ENCODE results near the gene GCGR.

Gene GCGR

GRCh38 chr17:81812571-81813370 is 8.8 kb downstream of the GCGR start:
- no peak for TF ChIP-seq CTCF (IDR thresholded peaks at IDR 0.05; ENCODE audit: extremely low read depth, insufficient read depth, missing control alignments)
- in situ Hi-C loops (cut with MboI; ENCODE audit: low pct_unique_long_range_greater_than_20kb, low sequenced_read_pairs, unreplicated experiment): no loop called here
- no peak for DNase-seq (ENCODE audit: low spot score)

DNA sequence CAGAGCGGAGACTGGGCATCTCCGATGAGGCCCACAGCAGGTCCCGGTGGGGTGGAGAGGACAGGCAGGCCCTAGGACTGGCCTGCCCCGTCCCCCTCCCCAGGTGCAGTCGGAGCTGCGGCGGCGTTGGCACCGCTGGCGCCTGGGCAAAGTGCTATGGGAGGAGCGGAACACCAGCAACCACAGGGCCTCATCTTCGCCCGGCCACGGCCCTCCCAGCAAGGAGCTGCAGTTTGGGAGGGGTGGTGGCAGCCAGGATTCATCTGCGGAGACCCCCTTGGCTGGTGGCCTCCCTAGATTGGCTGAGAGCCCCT is 9.4 kb downstream of the GCGR start:
- no peak for DNase-seq (ENCODE audit: low spot score)
- in situ Hi-C loops (cut with MboI; ENCODE audit: low pct_unique_long_range_greater_than_20kb, low sequenced_read_pairs, unreplicated experiment): no loop called here
- TF ChIP-seq CTCF (IDR thresholded peaks at IDR 0.05; ENCODE audit: extremely low read depth, insufficient read depth, missing control alignments): no peak

GRCh38 chr17:81813861-81814683 is 10.1 kb downstream of the GCGR start:
- in situ Hi-C loops (cut with MboI; ENCODE audit: low pct_unique_long_range_greater_than_20kb, low sequenced_read_pairs, unreplicated experiment): no loop called here
- no peak for DNase-seq (ENCODE audit: low spot score)
- TF ChIP-seq CTCF (IDR thresholded peaks at IDR 0.05; ENCODE audit: extremely low read depth, insufficient read depth, missing control alignments): no peak

- no peak for TF ChIP-seq CTCF (IDR thresholded peaks at IDR 0.05; ENCODE audit: extremely low read depth, insufficient read depth, missing control alignments)
- DNase-seq (ENCODE audit: low spot score): no peak
Observed at GRCh38 chr17:81814748-81815645, 11.0 kb downstream of the GCGR start.

GRCh38 chr17:81815646-81815986 is 11.7 kb downstream of the GCGR start:
- DNase-seq (ENCODE audit: low spot score): no peak
- no peak for TF ChIP-seq CTCF (IDR thresholded peaks at IDR 0.05; ENCODE audit: extremely low read depth, insufficient read depth, missing control alignments)
- in situ Hi-C loops (cut with MboI; ENCODE audit: low pct_unique_long_range_greater_than_20kb, low sequenced_read_pairs, unreplicated experiment): no loop called here

More at GRCh38 chr17:81814748-81815645, 11.0 kb downstream of the GCGR start:
- in situ Hi-C loops (cut with MboI; ENCODE audit: low pct_unique_long_range_greater_than_20kb, low sequenced_read_pairs, unreplicated experiment): no loop called here

DNA sequence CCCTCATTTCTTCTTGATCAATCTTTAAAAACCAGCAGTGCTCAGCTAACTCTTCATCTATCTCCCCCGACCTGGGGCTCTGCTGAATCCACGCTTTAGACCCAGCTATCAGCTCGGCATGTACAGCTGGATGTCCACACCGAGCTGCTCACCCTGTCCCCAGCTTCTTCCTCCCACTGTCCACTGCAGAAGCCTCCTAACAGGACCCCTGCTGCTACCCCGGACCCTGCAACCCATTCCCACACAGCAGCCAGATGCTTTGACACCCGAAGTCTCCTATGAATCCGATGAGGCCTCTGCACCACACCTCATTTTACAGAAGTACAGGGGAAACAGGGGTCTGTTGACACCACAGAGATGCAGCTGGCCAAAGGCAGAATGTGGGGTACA is 13.8 kb downstream of the GCGR start:
- in situ Hi-C loops (cut with MboI; ENCODE audit: low pct_unique_long_range_greater_than_20kb, low sequenced_read_pairs, unreplicated experiment): no loop called here
- no peak for TF ChIP-seq CTCF (IDR thresholded peaks at IDR 0.05; ENCODE audit: extremely low read depth, insufficient read depth, missing control alignments)
- no peak for DNase-seq (ENCODE audit: low spot score)

Measured in GM13977 (cell line).